ENCODE data around the gene SLC9C1. TPM values are rescaled to one million over a fixed set of nuclear protein-coding genes. Genes with fewer than 3 reads are reported as not detected.

Gene SLC9C1
- total RNA-seq, 2 donors from 2014 or later, result not detected

- no peak for DNase-seq (ENCODE audit: low spot score)
- TF ChIP-seq, protein P1, sequence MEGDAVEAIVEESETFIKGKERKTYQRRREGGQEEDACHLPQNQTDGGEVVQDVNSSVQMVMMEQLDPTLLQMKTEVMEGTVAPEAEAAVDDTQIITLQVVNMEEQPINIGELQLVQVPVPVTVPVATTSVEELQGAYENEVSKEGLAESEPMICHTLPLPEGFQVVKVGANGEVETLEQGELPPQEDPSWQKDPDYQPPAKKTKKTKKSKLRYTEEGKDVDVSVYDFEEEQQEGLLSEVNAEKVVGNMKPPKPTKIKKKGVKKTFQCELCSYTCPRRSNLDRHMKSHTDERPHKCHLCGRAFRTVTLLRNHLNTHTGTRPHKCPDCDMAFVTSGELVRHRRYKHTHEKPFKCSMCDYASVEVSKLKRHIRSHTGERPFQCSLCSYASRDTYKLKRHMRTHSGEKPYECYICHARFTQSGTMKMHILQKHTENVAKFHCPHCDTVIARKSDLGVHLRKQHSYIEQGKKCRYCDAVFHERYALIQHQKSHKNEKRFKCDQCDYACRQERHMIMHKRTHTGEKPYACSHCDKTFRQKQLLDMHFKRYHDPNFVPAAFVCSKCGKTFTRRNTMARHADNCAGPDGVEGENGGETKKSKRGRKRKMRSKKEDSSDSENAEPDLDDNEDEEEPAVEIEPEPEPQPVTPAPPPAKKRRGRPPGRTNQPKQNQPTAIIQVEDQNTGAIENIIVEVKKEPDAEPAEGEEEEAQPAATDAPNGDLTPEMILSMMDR (IDR thresholded peaks at IDR 0.05), result no peak
- Histone ChIP-seq H3K27me3 (replicated peaks; ENCODE audit: insufficient read depth) (no peaks in the 10 kb centered on the region), H3K9me3 (no peaks in the 10 kb centered on the region), H3K4me1 (ENCODE audit: control insufficient read depth in 1 of 2, low read depth in 2 of 2) (peaks cover 6 to 8% of the 10 kb centered on the region in 2 donors), H3K4me3 (peak overlapping the region; percentile 1), H3K36me3 (no peaks in the 10 kb centered on the region), H3K27ac (peak overlapping the region in 1 of 2 donors; percentile 4)
- no peak for ATAC-seq (ENCODE audit: insufficient number of reproducible peaks, low FRiP score, low read depth)
Observed at GRCh38 chr3:112092496-112093179, 201.4 kb downstream of the SLC9C1 start.

GRCh38 chr3:112090887-112091586 lies 203.0 kb downstream of the SLC9C1 start:
- DNase-seq (ENCODE audit: low spot score), result no peak
- Histone ChIP-seq H3K36me3 (no peaks in the 10 kb centered on the region), H3K9me3 (no peaks in the 10 kb centered on the region), H3K27me3 (replicated peaks; ENCODE audit: insufficient read depth) (no peaks in the 10 kb centered on the region), H3K4me3 (no peak overlapping the region), H3K4me1 (ENCODE audit: control insufficient read depth in 1 of 2, low read depth in 2 of 2) (peaks cover 9 to 12% of the 10 kb centered on the region in 2 donors), H3K27ac (no peak overlapping the region)
- ATAC-seq (ENCODE audit: insufficient number of reproducible peaks, low FRiP score, low read depth), result no peak
- TF ChIP-seq, protein P1 (IDR thresholded peaks at IDR 0.05), result no peak

Other genes with a start within 250 kb of the SLC9C1 start
- gene C3orf52, start 207.8 kb downstream of the SLC9C1 start, total RNA-seq, result 10 to 100 TPM in 1 of 2 donors, 1 to 10 TPM in 1; 8.8 to 19.6 TPM
- under 1 TPM in 1 of 2 donors, not detected in 1; 0.49 TPM for gene GCSAM, start 161.0 kb downstream of the SLC9C1 start, total RNA-seq
- gene CD200, start 38.9 kb upstream of the SLC9C1 start, total RNA-seq, result 10 to 100 TPM; 22.5 to 42.2 TPM
- gene BTLA, start 205.3 kb upstream of the SLC9C1 start, total RNA-seq, result under 1 TPM in 1 of 2 donors, not detected in 1; 0.35 TPM